Testis (tissue), 3 donors: ENCODE measurements around the gene SNED1. TPM values are rescaled to one million over a fixed set of nuclear protein-coding genes. Genes with fewer than 3 reads are reported as not detected.

Experiments
- DNase-seq: peaks from one replicate; pipeline ENCODE4 v3.0.0-alpha.2; 2019
- H3K27ac ChIP-seq, 2 donors: fragments of 200-600 bp; sonication (generic); one replicate each; pipeline ENCODE4 v1.5.1; 2019
- H3K27me3 ChIP-seq: fragments of 200-600 bp; sonication (generic); one replicate; pipeline ENCODE4 v1.5.1; 2019
- H3K36me3 ChIP-seq: fragments of 200-600 bp; sonication (generic); one replicate; pipeline ENCODE4 v1.5.1; 2017; ENCODE audit warnings: low read depth; ENCODE audit errors: missing control alignments
- H3K4me1 ChIP-seq: fragments of 200-600 bp; sonication (generic); one replicate; pipeline ENCODE4 v1.5.1; 2019
- H3K4me3 ChIP-seq, 2 donors: fragments of 200-600 bp; sonication (generic); one replicate each; pipeline ENCODE4 v1.5.1; 2017 to 2019
- H3K9me3 ChIP-seq: fragments of 200-600 bp; sonication (generic); one replicate; pipeline ENCODE4 v1.5.1; 2017
- CTCF ChIP-seq, 3 experiments: fragments of 450-650 bp in 2 of 3; fragments of 200-600 bp in 1 of 3; sonication (generic) in 1 of 3; IDR thresholded peaks; one replicate each; pipeline ENCODE4 v1.5.1; 2016 to 2019; ENCODE audit warnings: antibody characterized with exemption in 3 of 3, mild to moderate bottlenecking in 2 of 3, moderate library complexity in 1 of 3
- POLR2A ChIP-seq: fragments of 450-650 bp; IDR thresholded peaks from one replicate; pipeline ENCODE4 v1.6.1; 2017; ENCODE audit warnings: antibody characterized with exemption, mild to moderate bottlenecking, moderate library complexity
- WGBS, 2 donors: methylation state at CpG; one replicate each; pipeline ENCODE4 v1.1.5; 2018; 5-methylcytosine and 5-hydroxymethylcytosine counted together
- intact Hi-C: fragments of 100-400 bp; cut with DNase I; formaldehyde crosslinking; loops from one replicate; pipeline ENCODE4 v1.15.1; 2023; ENCODE audit warnings: low total_unique reads
- polyA plus RNA-seq: library from polyadenylated mRNA; stranded (reverse); fragments of 350-450 nt; fragmentation: Illumina TruSeq; extraction: RNeasy Lipid Tissue Mini Kit (QIAGEN cat#74804); gene quantifications from one replicate; pipeline ENCODE4 v1.2.3, GENCODE V29; 2014; ENCODE audit warnings: low read depth, low replicate concordance; ENCODE audit not compliant: insufficient read depth
- total RNA-seq, 2 donors: library from RNA; depleted of rRNA; stranded (reverse); fragments of >200 nt; gene quantifications; one replicate each; pipeline ENCODE4 v1.2.3, GENCODE V29; 2016

SNED1 gene
- total and polyA plus RNA-seq, 3 donors from 2014 or later = 15.8 to 107 (median 82.7) TPM

GRCh38 chr2:241014764-241015163 is 16.3 kb downstream of the SNED1 start:
- DNase-seq = peak; percentile 32
- Histone ChIP-seq H3K4me1 (peaks cover 11% of the 10 kb centered on the region), H3K27ac (no peak overlapping the region), H3K9me3 (no peaks in the 10 kb centered on the region), H3K36me3 (no peaks in the 10 kb centered on the region), H3K4me3 (no peak overlapping the region), H3K27me3 (no peaks in the 10 kb centered on the region)
- TF ChIP-seq POLR2A (no peak), CTCF (IDR thresholded peaks at IDR 0.05) (no peak)
- intact Hi-C loops = no loop called here
- 68 to 69% methylated on average over 10 of the region's 10 CpGs for WGBS, 2 donors

GRCh38 chr2:241015439-241015838 is 17.0 kb downstream of the SNED1 start:
- H3K4me3 ChIP-seq = no peak overlapping the region
- no peaks in the 10 kb centered on the region for H3K9me3 ChIP-seq
- peaks cover 5% of the 10 kb centered on the region for H3K4me1 ChIP-seq
- 77 to 88% methylated on average over 13 of the region's 13 CpGs for WGBS, 2 donors
- H3K27me3 ChIP-seq = no peaks in the 10 kb centered on the region
- DNase-seq = peak; percentile 14
- H3K27ac ChIP-seq = no peak overlapping the region
- intact Hi-C loops = no loop called here
- H3K36me3 ChIP-seq = no peaks in the 10 kb centered on the region
- no peak for TF ChIP-seq CTCF (IDR thresholded peaks at IDR 0.05)
- no peak for TF ChIP-seq POLR2A

GRCh38 chr2:241017228-241017940 is 19.0 kb downstream of the SNED1 start:
- intact Hi-C loops = no loop called here
- DNase-seq = peak; percentile 10
- H3K4me3 ChIP-seq = no peak overlapping the region
- H3K27me3 ChIP-seq = no peaks in the 10 kb centered on the region
- TF ChIP-seq POLR2A = no peak
- TF ChIP-seq CTCF (IDR thresholded peaks at IDR 0.05) = no peak
- no peaks in the 10 kb centered on the region for H3K9me3 ChIP-seq
- H3K4me1 ChIP-seq = no peaks in the 10 kb centered on the region
- H3K36me3 ChIP-seq = no peaks in the 10 kb centered on the region
- 73 to 91% methylated on average over 9 to 13 of the region's 13 CpGs for WGBS, 2 donors
- no peak overlapping the region for H3K27ac ChIP-seq

GRCh38 chr2:241018051-241018891 is 19.9 kb downstream of the SNED1 start:
- no peaks in the 10 kb centered on the region for H3K36me3 ChIP-seq
- H3K27ac ChIP-seq = no peak overlapping the region
- 86 to 88% methylated on average over 21 to 26 of the region's 26 CpGs for WGBS, 2 donors
- H3K4me1 ChIP-seq = no peaks in the 10 kb centered on the region
- intact Hi-C loops = no loop called here
- H3K9me3 ChIP-seq = no peaks in the 10 kb centered on the region
- no peaks in the 10 kb centered on the region for H3K27me3 ChIP-seq
- DNase-seq = peak; percentile 12
- H3K4me3 ChIP-seq = no peak overlapping the region
- TF ChIP-seq POLR2A = no peak
- TF ChIP-seq CTCF (IDR thresholded peaks at IDR 0.05) = no peak
